ENCODE measurements around the gene GAPVD1. TPM values are rescaled to one million over a fixed set of nuclear protein-coding genes. Genes with fewer than 3 reads are reported as not detected.

The GAPVD1 gene
- total and polyA plus RNA-seq, 2 of the 13 experiments (the other 11 are each of a cell fraction or from before 2014, with no cell fraction given): 11.1 to 33.2 TPM

- peaks cover 6% of the 10 kb centered on the region for H4K20me1 ChIP-seq (ENCODE audit: insufficient read depth, low read length)
- H3K4me3 ChIP-seq (replicated peaks in 1 of 3; ENCODE audit: insufficient read depth in 1 of 3, low read depth in 2 of 3, low read length in 3 of 3): no peak overlapping the region
- CTCF ChIA-PET (ENCODE audit: low intra/inter-chr PET ratio, low total read pairs): no interaction called here
- H3K27me3 ChIP-seq (ENCODE audit: control insufficient read depth in 1 of 2, insufficient read depth in 2 of 2, low read length in 2 of 2): no peaks in the 10 kb centered on the region
- FAIRE-seq (no peak), ATAC-seq (no peak), DNase-seq (ENCODE audit: low spot score) (no peak)
- H3K79me2 ChIP-seq (ENCODE audit: insufficient read depth, low read length): peaks cover 14% of the 10 kb centered on the region
- H3K9ac ChIP-seq (ENCODE audit: insufficient read depth, low read depth, low read length): no peak overlapping the region
- in situ Hi-C loops (cut with HindIII; ENCODE audit: extremely low pct_ligation_motif_present, low pct_unique_long_range_greater_than_20kb) (loop anchor here (5.0 kb wide), 1 partner anchor 114 kb away; no protein-coding TSS in a partner anchor), intact Hi-C loops (cut with micrococcal nuclease; ENCODE audit: unreplicated experiment) (no loop called here)
- H3K4me2 ChIP-seq (ENCODE audit: low read depth, low read length): 0 out of 2 replicates have a peak overlapping the region, but pooled peaks have one; percentile 16
- H3K9me3 ChIP-seq (ENCODE audit: low read length): no peaks in the 10 kb centered on the region
- H3K27ac ChIP-seq (ENCODE audit: extremely low read length, insufficient read depth, low read length): no peak overlapping the region
- BruUV-seq (replicated peaks): no TSS peak
- no peak overlapping the region for H2AFZ ChIP-seq (ENCODE audit: low read length)
- H3K4me1 ChIP-seq (ENCODE audit: insufficient read depth, low read length): peaks cover 46% of the 10 kb centered on the region
- POLR2A ChIA-PET: no interaction called here
- H3K36me3 ChIP-seq (replicated peaks in 1 of 2; ENCODE audit: control insufficient read depth in 1 of 2, insufficient read depth in 2 of 2, low read length in 2 of 2): no peaks in the 10 kb centered on the region
- 89% methylated on average over 6 of the region's 6 CpGs for WGBS (ENCODE audit: low lambda C conversion rate)
- TF ChIP-seq ZNF749 (CRISPR knock-in tag; IDR thresholded peaks at IDR 0.05; ENCODE audit: borderline replicate concordance) (no peak), ZNF121 (CRISPR knock-in tag; IDR thresholded peaks at IDR 0.05) (peak; percentile 58; the same call in 1 of the 2 replicates)
These were observed 3.4 kb upstream of the GAPVD1 start for GRCh38 chr9:125258160-125258785.

DNA sequence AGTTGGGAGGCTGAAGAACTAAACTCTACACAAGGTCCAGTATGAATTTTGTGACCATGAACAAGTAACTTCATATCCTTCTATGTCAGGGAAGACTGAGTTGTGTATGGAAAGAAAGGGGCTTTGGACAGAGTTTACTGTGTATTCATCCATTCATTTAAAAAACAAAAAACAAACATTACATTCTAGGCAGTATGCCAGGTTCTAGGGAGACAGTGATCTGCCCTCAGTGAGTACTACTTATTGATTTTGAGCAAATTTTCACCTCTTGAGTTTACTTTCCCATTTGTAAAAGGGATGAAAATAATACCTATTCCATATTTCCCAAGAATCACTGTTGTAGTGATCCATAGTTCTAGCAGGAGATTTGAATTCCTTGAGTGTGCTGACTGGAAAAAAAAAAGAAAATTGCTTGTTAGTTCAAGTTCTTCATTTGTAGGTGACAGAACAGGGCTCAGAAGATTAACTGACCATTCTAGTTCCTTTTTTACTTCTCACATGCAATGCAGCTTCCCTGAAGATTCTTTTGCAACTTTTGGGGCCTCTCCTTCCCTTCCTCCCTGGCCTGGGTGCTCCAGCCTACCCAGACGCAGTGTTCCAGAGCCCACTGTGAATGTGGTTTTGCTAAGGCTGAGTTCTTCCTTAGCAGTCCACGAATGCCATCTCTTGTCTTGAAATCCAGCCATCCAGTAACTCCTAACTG, 2.6 kb upstream of the GAPVD1 start:
- Histone ChIP-seq H2AFZ (ENCODE audit: low read length) (no peak overlapping the region), H3K4me3 (replicated peaks in 1 of 3; ENCODE audit: insufficient read depth in 1 of 3, low read depth in 2 of 3, low read length in 3 of 3) (no peak overlapping the region), H3K27me3 (ENCODE audit: control insufficient read depth in 1 of 2, insufficient read depth in 2 of 2, low read length in 2 of 2) (no peaks in the 10 kb centered on the region), H3K36me3 (replicated peaks in 1 of 2; ENCODE audit: control insufficient read depth in 1 of 2, insufficient read depth in 2 of 2, low read length in 2 of 2) (no peaks in the 10 kb centered on the region), H3K9ac (ENCODE audit: insufficient read depth, low read depth, low read length) (no peak overlapping the region), H3K9me3 (ENCODE audit: low read length) (no peaks in the 10 kb centered on the region), H3K4me2 (ENCODE audit: low read depth, low read length) (peak overlapping the region; percentile 16; the same call in 1 of the 2 replicates), H3K27ac (ENCODE audit: extremely low read length, insufficient read depth, low read length) (no peak overlapping the region), H3K79me2 (ENCODE audit: insufficient read depth, low read length) (peaks cover 21% of the 10 kb centered on the region), H4K20me1 (ENCODE audit: insufficient read depth, low read length) (peaks cover 6% of the 10 kb centered on the region), H3K4me1 (ENCODE audit: insufficient read depth, low read length) (peaks cover 53% of the 10 kb centered on the region)
- DNase-seq (ENCODE audit: low spot score) (peak; percentile 55), ATAC-seq (no peak), FAIRE-seq (no peak)
- 48% methylated on average over 2 of the region's 2 CpGs for whole genome bisulfite sequencing (ENCODE audit: low lambda C conversion rate)
- no TSS peak for BruUV-seq (replicated peaks)
- in situ Hi-C loops (cut with HindIII; ENCODE audit: extremely low pct_ligation_motif_present, low pct_unique_long_range_greater_than_20kb): loop anchor here (5.0 kb wide), 1 partner anchor 113 kb away; no protein-coding TSS in a partner anchor
- intact Hi-C loops (cut with micrococcal nuclease; ENCODE audit: unreplicated experiment): no loop called here
- POLR2A ChIA-PET: interaction anchor here (5.0 kb wide), 1 partner anchor 18 kb away, joined by 73 read pairs; the partner anchor contains the start of gene HSPA5
- CTCF ChIA-PET (ENCODE audit: low intra/inter-chr PET ratio, low total read pairs): no interaction called here
- TF ChIP-seq HNRNPH1 (optimal IDR thresholded peaks at IDR 0.05; ENCODE audit: low read depth, low read length) (no peak), HMG20A (CRISPR knock-in tag; IDR thresholded peaks at IDR 0.05; ENCODE audit: borderline replicate concordance) (0 out of 2 replicates have a peak, but pooled peaks have one; percentile 15), ADNP (CRISPR knock-in tag; IDR thresholded peaks at IDR 0.05) (no peak), TOE1 (CRISPR knock-in tag; IDR thresholded peaks at IDR 0.05) (no peak), ZNF7 (CRISPR knock-in tag; IDR thresholded peaks at IDR 0.05) (no peak), NFE2L2 (IDR thresholded peaks at IDR 0.05; ENCODE audit: low read length) (no peak), SAP130 (CRISPR knock-in tag; IDR thresholded peaks at IDR 0.05; ENCODE audit: low read depth) (0 out of 2 replicates have a peak, but pooled peaks have one; percentile 14), PAF1 (CRISPR knock-in tag; IDR thresholded peaks at IDR 0.05) (no peak), THAP9 (CRISPR knock-in tag; IDR thresholded peaks at IDR 0.05; ENCODE audit: borderline replicate concordance) (no peak), ZBTB38 (CRISPR knock-in tag; IDR thresholded peaks at IDR 0.05) (no peak), ATAD3A (CRISPR knock-in tag; IDR thresholded peaks at IDR 0.05) (no peak)
